ENCODE data around the gene FAM168A.

DNA sequence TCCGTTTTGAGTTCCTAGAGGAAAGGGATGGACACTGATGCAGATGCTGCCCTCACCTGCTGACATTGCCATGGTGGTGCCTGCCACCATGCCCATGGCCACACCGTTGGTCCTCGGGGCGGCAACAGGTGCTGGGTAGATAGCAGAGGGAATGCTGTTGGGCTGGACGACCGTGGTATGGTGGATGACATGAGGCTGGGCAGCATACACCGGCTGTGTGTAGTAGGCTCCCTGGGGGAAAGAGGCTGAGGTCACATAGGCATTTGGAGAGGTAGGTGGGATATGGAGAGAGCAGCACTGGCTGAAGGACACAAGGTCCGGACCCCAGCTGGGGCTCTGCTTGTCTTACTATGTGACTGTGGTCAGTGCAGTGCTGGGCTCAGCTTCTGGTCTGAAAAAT, 188.5 kb downstream of the FAM168A start:
- no peak for TF ChIP-seq CTCF (IDR thresholded peaks at IDR 0.05)
- TF ChIP-seq POLR2A (IDR thresholded peaks at IDR 0.05): no peak
